NK-92 (cell line): ENCODE data around the gene AADACL3.

Source experiments
- DNase-seq: peaks from one replicate; lab custom pipeline; 2025; ENCODE audit not compliant: unreplicated experiment; lab: John Stamatoyannopoulos, UW

AADACL3 gene

GRCh38 chr1:12763479-12763878 is 47.6 kb downstream of the AADACL3 start:
- DNase-seq: no peak

GRCh38 chr1:12764016-12764415 is 48.1 kb downstream of the AADACL3 start:
- DNase-seq: no peak

GRCh38 chr1:12769031-12769430 is 53.1 kb downstream of the AADACL3 start:
- no peak for DNase-seq

- no peak for DNase-seq
Observed at GRCh38 chr1:12769976-12770505, 54.1 kb downstream of the AADACL3 start.

- DNase-seq: no peak
Observed at GRCh38 chr1:12770620-12771019, 54.7 kb downstream of the AADACL3 start.

- DNase-seq: no peak
Observed at GRCh38 chr1:12771186-12771585, 55.3 kb downstream of the AADACL3 start.

- no peak for DNase-seq
Observed at GRCh38 chr1:12772520-12772919, 56.6 kb downstream of the AADACL3 start.

- no peak for DNase-seq
Observed at GRCh38 chr1:12773438-12773837, 57.5 kb downstream of the AADACL3 start, which contains the start of gene PRAMEF12. Gene PRAMEF12 (plus strand): TSS chr1:12773738. CDS start chr1:12774868, 1,130 bp downstream.

GRCh38 chr1:12774801-12775345 is 59.0 kb downstream of the AADACL3 start:
- DNase-seq: no peak

GRCh38 chr1:12775443-12775842 is 59.5 kb downstream of the AADACL3 start:
- DNase-seq: no peak

- no peak for DNase-seq
Observed at GRCh38 chr1:12776801-12777557, 61.1 kb downstream of the AADACL3 start.
